Neural progenitor cell (in vitro differentiated cells): Measurements from ENCODE around the gene MAML3. TPM values are rescaled to one million over a fixed set of nuclear protein-coding genes. Genes with fewer than 3 reads are reported as not detected.

Experiments
- DNase-seq: peaks from one replicate; pipeline ENCODE4 v3.0.0-alpha.2; 2016; ENCODE audit warnings: low spot score
- H2AFZ ChIP-seq: fragments of 200-600 bp; sonication (generic); replicated peaks from 2 replicates; pipeline ENCODE4 v1.6.1; 2016; ENCODE audit warnings: antibody characterized with exemption
- H3F3A ChIP-seq: fragments of 200-600 bp; sonication (generic); 2 replicates; pipeline ENCODE4 v1.6.1; 2016; ENCODE audit warnings: antibody characterized with exemption, low read depth
- H3K27ac ChIP-seq: fragments of 200-600 bp; sonication (generic); 2 replicates; pipeline ENCODE4 v1.5.1; 2016; ENCODE audit warnings: mild to moderate bottlenecking
- H3K27me3 ChIP-seq: fragments of 200-600 bp; sonication (generic); 2 replicates; pipeline ENCODE4 v1.6.1; 2016; ENCODE audit warnings: mild to moderate bottlenecking, moderate library complexity
- H3K36me3 ChIP-seq: fragments of 200-600 bp; sonication (generic); 2 replicates; pipeline ENCODE4 v1.5.1; 2016
- H3K4me1 ChIP-seq: fragments of 200-600 bp; sonication (generic); 2 replicates; pipeline ENCODE4 v1.6.1; 2016; ENCODE audit warnings: mixed run types
- H3K4me2 ChIP-seq: fragments of 200-600 bp; sonication (generic); 2 replicates; pipeline ENCODE4 v1.6.1; 2016
- H3K4me3 ChIP-seq: fragments of 200-600 bp; sonication (generic); 2 replicates; pipeline ENCODE4 v1.5.1; 2016
- H3K79me2 ChIP-seq: fragments of 200-600 bp; sonication (generic); 2 replicates; pipeline ENCODE4 v1.6.1; 2016; ENCODE audit warnings: low read depth
- H3K9ac ChIP-seq: fragments of 200-600 bp; sonication (generic); 2 replicates; pipeline ENCODE4 v1.6.1; 2016
- H3K9me3 ChIP-seq: fragments of 200-600 bp; sonication (generic); 2 replicates; pipeline ENCODE4 v1.5.1; 2016; ENCODE audit warnings: low read depth
- H4K20me1 ChIP-seq: fragments of 200-600 bp; sonication (generic); 2 replicates; pipeline ENCODE4 v1.6.1; 2016; ENCODE audit warnings: low read depth
- H3K27ac Mint-ChIP-seq: 3 replicates; pipeline ENCODE4 v1.8.0; 2021; ENCODE audit warnings: mixed read lengths
- H3K27me3 Mint-ChIP-seq: 2 replicates; pipeline ENCODE4 v1.8.0; 2022; ENCODE audit warnings: low read depth, mild to moderate bottlenecking, inconsistent platforms, moderate library complexity, mixed read lengths; ENCODE audit not compliant: insufficient read depth
- H3K36me3 Mint-ChIP-seq: 3 replicates; pipeline ENCODE4 v1.8.0; 2021; ENCODE audit warnings: mixed read lengths
- H3K4me1 Mint-ChIP-seq: 3 replicates; pipeline ENCODE4 v1.8.0; 2021; ENCODE audit warnings: mixed read lengths
- H3K4me3 Mint-ChIP-seq: 3 replicates; pipeline ENCODE4 v1.8.0; 2021; ENCODE audit warnings: mild to moderate bottlenecking, moderate library complexity, mixed read lengths
- H3K9me3 Mint-ChIP-seq: 3 replicates; pipeline ENCODE4 v1.8.0; 2020; ENCODE audit warnings: mixed read lengths
- EZH2 ChIP-seq: fragments of 200-600 bp; sonication (generic); IDR thresholded peaks from 2 replicates; pipeline ENCODE4 v1.6.1; 2017; ENCODE audit warnings: antibody characterized with exemption, mild to moderate bottlenecking, moderate library complexity
- EZH2phosphoT487 ChIP-seq: fragments of 200-600 bp; sonication (generic); IDR thresholded peaks from 2 replicates; pipeline ENCODE4 v1.6.1; 2017; ENCODE audit warnings: antibody characterized with exemption
- total RNA-seq: library from RNA; depleted of rRNA; stranded (reverse); fragments of >200 nt; gene quantifications from 2 replicates; pipeline ENCODE4 v1.2.3, GENCODE V29; 2015; ENCODE audit warnings: low replicate concordance
- TF ChIP-seq, protein P1 (sequence below): fragments of 200-600 bp; sonication (generic); IDR thresholded peaks from 2 replicates; pipeline ENCODE4 v1.5.1; 2017; ENCODE audit warnings: antibody characterized with exemption, mild to moderate bottlenecking

The MAML3 gene
- total RNA-seq, 1 donor from 2014 or later, result 14.4 TPM

GRCh38 chr4:139858436-139859205 is 295.4 kb downstream of the MAML3 start:
- no peak overlapping the region for H3K4me3 ChIP-seq
- no peak overlapping the region for H2AFZ ChIP-seq
- H3K27ac Mint-ChIP-seq, result no peak overlapping the region
- no peak overlapping the region for H3K9ac ChIP-seq
- TF ChIP-seq, protein P1, sequence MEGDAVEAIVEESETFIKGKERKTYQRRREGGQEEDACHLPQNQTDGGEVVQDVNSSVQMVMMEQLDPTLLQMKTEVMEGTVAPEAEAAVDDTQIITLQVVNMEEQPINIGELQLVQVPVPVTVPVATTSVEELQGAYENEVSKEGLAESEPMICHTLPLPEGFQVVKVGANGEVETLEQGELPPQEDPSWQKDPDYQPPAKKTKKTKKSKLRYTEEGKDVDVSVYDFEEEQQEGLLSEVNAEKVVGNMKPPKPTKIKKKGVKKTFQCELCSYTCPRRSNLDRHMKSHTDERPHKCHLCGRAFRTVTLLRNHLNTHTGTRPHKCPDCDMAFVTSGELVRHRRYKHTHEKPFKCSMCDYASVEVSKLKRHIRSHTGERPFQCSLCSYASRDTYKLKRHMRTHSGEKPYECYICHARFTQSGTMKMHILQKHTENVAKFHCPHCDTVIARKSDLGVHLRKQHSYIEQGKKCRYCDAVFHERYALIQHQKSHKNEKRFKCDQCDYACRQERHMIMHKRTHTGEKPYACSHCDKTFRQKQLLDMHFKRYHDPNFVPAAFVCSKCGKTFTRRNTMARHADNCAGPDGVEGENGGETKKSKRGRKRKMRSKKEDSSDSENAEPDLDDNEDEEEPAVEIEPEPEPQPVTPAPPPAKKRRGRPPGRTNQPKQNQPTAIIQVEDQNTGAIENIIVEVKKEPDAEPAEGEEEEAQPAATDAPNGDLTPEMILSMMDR, result no peak
- no peak for TF ChIP-seq EZH2
- TF ChIP-seq EZH2phosphoT487, result no peak
- no peaks in the 10 kb centered on the region for H3K27me3 Mint-ChIP-seq
- no peak for DNase-seq
- peaks cover 41% of the 10 kb centered on the region for H3K4me1 Mint-ChIP-seq
- no peaks in the 10 kb centered on the region for H3K79me2 ChIP-seq
- H3K27ac ChIP-seq, result no peak overlapping the region
- H3K36me3 Mint-ChIP-seq, result no peaks in the 10 kb centered on the region
- H3K9me3 Mint-ChIP-seq, result no peaks in the 10 kb centered on the region
- H3K27me3 ChIP-seq, result no peaks in the 10 kb centered on the region
- no peaks in the 10 kb centered on the region for H3K36me3 ChIP-seq
- peaks cover 20% of the 10 kb centered on the region for H3F3A ChIP-seq
- peaks cover 13% of the 10 kb centered on the region for H4K20me1 ChIP-seq
- H3K4me2 ChIP-seq, result no peak overlapping the region
- H3K4me3 Mint-ChIP-seq, result no peak overlapping the region
- no peaks in the 10 kb centered on the region for H3K9me3 ChIP-seq
- H3K4me1 ChIP-seq, result peaks cover 48% of the 10 kb centered on the region

DNA sequence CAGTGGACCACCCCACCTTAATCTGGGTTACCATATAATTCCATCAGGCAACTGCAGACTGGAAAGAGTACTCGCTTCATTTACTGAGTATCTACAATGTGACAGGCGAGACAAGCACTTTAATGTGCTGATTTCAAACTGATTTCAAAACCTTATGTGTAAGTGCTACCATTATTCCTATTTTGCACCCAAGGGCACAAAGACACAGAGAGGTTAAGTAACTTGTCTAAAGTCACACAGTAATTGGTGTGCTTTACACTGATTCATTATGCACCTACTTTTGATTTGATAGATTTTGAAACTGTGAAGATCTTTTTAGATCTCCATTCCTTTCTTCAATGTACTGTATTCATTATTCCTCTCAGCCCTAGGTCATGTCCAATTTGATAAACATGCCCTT is 296.0 kb downstream of the MAML3 start:
- Mint-ChIP-seq H3K9me3 (no peaks in the 10 kb centered on the region), H3K27me3 (no peaks in the 10 kb centered on the region), H3K4me1 (peaks cover 46% of the 10 kb centered on the region), H3K36me3 (no peaks in the 10 kb centered on the region), H3K27ac (no peak overlapping the region), H3K4me3 (peak overlapping the region; percentile 34)
- no peak for DNase-seq
- Histone ChIP-seq H3K4me3 (no peak overlapping the region), H3K79me2 (no peaks in the 10 kb centered on the region), H3K36me3 (no peaks in the 10 kb centered on the region), H3K27ac (no peak overlapping the region), H3K9me3 (no peaks in the 10 kb centered on the region), H3K27me3 (no peaks in the 10 kb centered on the region), H2AFZ (no peak overlapping the region), H3K4me1 (peaks cover 54% of the 10 kb centered on the region), H4K20me1 (peaks cover 13% of the 10 kb centered on the region), H3K4me2 (no peak overlapping the region), H3F3A (peaks cover 26% of the 10 kb centered on the region), H3K9ac (no peak overlapping the region)
- no peak for TF ChIP-seq EZH2

GRCh38 chr4:139857021-139857420 is 297.0 kb downstream of the MAML3 start:
- peaks cover 13% of the 10 kb centered on the region for H4K20me1 ChIP-seq
- peak overlapping the region; percentile 21 for H3K4me3 ChIP-seq
- Mint-ChIP-seq H3K27ac (peak overlapping the region; percentile 55), H3K4me3 (peak overlapping the region; percentile 17), H3K4me1 (peaks cover 46% of the 10 kb centered on the region), H3K36me3 (no peaks in the 10 kb centered on the region), H3K9me3 (no peaks in the 10 kb centered on the region), H3K27me3 (no peaks in the 10 kb centered on the region)
- peaks cover 30% of the 10 kb centered on the region for H3F3A ChIP-seq
- no peak overlapping the region for H3K9ac ChIP-seq
- H2AFZ ChIP-seq, result no peak overlapping the region
- H3K9me3 ChIP-seq, result no peaks in the 10 kb centered on the region
- H3K27ac ChIP-seq, result no peak overlapping the region
- TF ChIP-seq EZH2phosphoT487 (peak; percentile 78), EZH2 (no peak)
- H3K27me3 ChIP-seq, result no peaks in the 10 kb centered on the region
- peak overlapping the region; percentile 71 for H3K4me2 ChIP-seq
- H3K79me2 ChIP-seq, result no peaks in the 10 kb centered on the region
- peak; percentile 91 for DNase-seq
- H3K36me3 ChIP-seq, result no peaks in the 10 kb centered on the region
- H3K4me1 ChIP-seq, result peaks cover 60% of the 10 kb centered on the region

GRCh38 chr4:139854668-139855403 is 299.1 kb downstream of the MAML3 start:
- Histone ChIP-seq H4K20me1 (peaks cover 13% of the 10 kb centered on the region), H3K27me3 (no peaks in the 10 kb centered on the region), H2AFZ (no peak overlapping the region), H3K4me1 (peaks cover 80% of the 10 kb centered on the region), H3K36me3 (no peaks in the 10 kb centered on the region), H3K27ac (no peak overlapping the region), H3K79me2 (no peaks in the 10 kb centered on the region), H3K4me3 (no peak overlapping the region), H3K9ac (no peak overlapping the region), H3F3A (peaks cover 41% of the 10 kb centered on the region), H3K9me3 (no peaks in the 10 kb centered on the region), H3K4me2 (no peak overlapping the region)
- Mint-ChIP-seq H3K9me3 (no peaks in the 10 kb centered on the region), H3K4me1 (peaks cover 56% of the 10 kb centered on the region), H3K27me3 (no peaks in the 10 kb centered on the region), H3K27ac (no peak overlapping the region), H3K36me3 (no peaks in the 10 kb centered on the region), H3K4me3 (no peak overlapping the region)
- no peak for DNase-seq
- TF ChIP-seq EZH2 (no peak), EZH2phosphoT487 (no peak)
- TF ChIP-seq, protein P1, result no peak
